Activated CD8-positive, alpha-beta T cell treated with anti-CD3 and anti-CD28 coated beads, Interleukin-2, amount 10 ng/mL, durations not matched to agents 7 days and 5 days (primary cell): ENCODE data around the gene UBL4B. TPM values are rescaled to one million over a fixed set of nuclear protein-coding genes. Genes with fewer than 3 reads are reported as not detected.

Experiments used
- ATAC-seq: fragments of 150-1000 bp; cut with Tn5 transposase; one replicate; pipeline ENCODE4 v1.10.0; 2021; ENCODE audit warnings: moderate library complexity
- CTCF ChIA-PET: fragments of 350-600 bp; sonication (Branson Sonifier 250); formaldehyde crosslinking; loops from one replicate; lab custom pipeline; 2021; ENCODE audit warnings: antibody characterized with exemption; lab: Charles Lee
- POLR2A ChIA-PET: fragments of 350-600 bp; sonication (Branson Sonifier 250); formaldehyde crosslinking; loops from one replicate; lab custom pipeline; 2021; ENCODE audit warnings: antibody characterized with exemption; lab: Charles Lee
- DNase-seq: peaks from one replicate; pipeline ENCODE4 v3.0.0-alpha.2; 2020
- H3K27ac Mint-ChIP-seq: one replicate; pipeline ENCODE4 v1.8.0; 2021; ENCODE audit warnings: mild to moderate bottlenecking, mixed read lengths
- H3K27me3 Mint-ChIP-seq: one replicate; pipeline ENCODE4 v1.8.0; 2021; ENCODE audit warnings: low read depth, mixed read lengths
- H3K36me3 Mint-ChIP-seq: one replicate; pipeline ENCODE4 v1.8.0; 2021; ENCODE audit warnings: low read depth, mixed read lengths
- H3K4me1 Mint-ChIP-seq: one replicate; pipeline ENCODE4 v1.8.0; 2021; ENCODE audit warnings: low read depth, mixed read lengths
- H3K4me3 Mint-ChIP-seq: one replicate; pipeline ENCODE4 v1.8.0; 2021; ENCODE audit warnings: mild to moderate bottlenecking, mixed read lengths
- H3K9me3 Mint-ChIP-seq: one replicate; pipeline ENCODE4 v1.8.0; 2022; ENCODE audit warnings: mixed read lengths; ENCODE audit not compliant: insufficient read depth
- total RNA-seq, 2 experiments: library from RNA; stranded (reverse); gene quantifications; one replicate each; pipeline ENCODE4 v1.2.3, GENCODE V29; 2021

The UBL4B gene
- total RNA-seq, 2 experiments from 2014 or later = not detected

GRCh38 chr1:110144366-110144765 is 32.1 kb downstream of the UBL4B start:
- no peaks in the 10 kb centered on the region for H3K9me3 Mint-ChIP-seq
- DNase-seq = no peak
- POLR2A ChIA-PET = no interaction called here
- ATAC-seq = no peak
- H3K36me3 Mint-ChIP-seq = no peaks in the 10 kb centered on the region
- CTCF ChIA-PET = interaction anchor here (1.4 to 1.6 kb wide), 2 partner anchors 85 to 90 kb away, joined by 3 read pairs; no protein-coding TSS in a partner anchor
- H3K4me3 Mint-ChIP-seq = no peak overlapping the region
- H3K27ac Mint-ChIP-seq = no peak overlapping the region
- peaks cover 24% of the 10 kb centered on the region for H3K27me3 Mint-ChIP-seq
- no peaks in the 10 kb centered on the region for H3K4me1 Mint-ChIP-seq

GRCh38 chr1:110148961-110149360 is 36.7 kb downstream of the UBL4B start:
- DNase-seq = no peak
- Mint-ChIP-seq H3K27ac (no peak overlapping the region), H3K36me3 (no peaks in the 10 kb centered on the region), H3K27me3 (peaks cover 37% of the 10 kb centered on the region), H3K4me1 (peaks cover 2% of the 10 kb centered on the region), H3K4me3 (no peak overlapping the region), H3K9me3 (no peaks in the 10 kb centered on the region)
- ChIA-PET POLR2A (no interaction called here), CTCF (no interaction called here)
- ATAC-seq = no peak

- H3K4me1 Mint-ChIP-seq = peaks cover 2% of the 10 kb centered on the region
- H3K27ac Mint-ChIP-seq = no peak within 1 kb of the TSS
- H3K9me3 Mint-ChIP-seq = no peaks in the 10 kb centered on the region
- ChIA-PET CTCF (interaction anchor here (1.0 kb wide), 1 partner anchor 27 kb away, joined by 3 read pairs; no protein-coding TSS in a partner anchor), POLR2A (no interaction called here)
- H3K36me3 Mint-ChIP-seq = no peaks in the 10 kb centered on the region
- peak; percentile 25 for DNase-seq
- peaks cover 40% of the 10 kb centered on the region for H3K27me3 Mint-ChIP-seq
- ATAC-seq = peak; percentile 76
- H3K4me3 Mint-ChIP-seq = no peak within 1 kb of the TSS
Measured at GRCh38 chr1:110150330-110151174, 38.3 kb downstream of the UBL4B start, which contains the start of gene SLC6A17. TSS of gene SLC6A17 (plus strand) at chr1:110150494. CDS start at chr1:110166930, 16,436 bp downstream.

GRCh38 chr1:110151175-110151669 is 39.0 kb downstream of the UBL4B start:
- H3K27me3 Mint-ChIP-seq = peaks cover 41% of the 10 kb centered on the region
- no peak overlapping the region for H3K4me3 Mint-ChIP-seq
- DNase-seq (no peak), ATAC-seq (no peak)
- no peak overlapping the region for H3K27ac Mint-ChIP-seq
- H3K9me3 Mint-ChIP-seq = no peaks in the 10 kb centered on the region
- ChIA-PET POLR2A (no interaction called here), CTCF (no interaction called here)
- no peaks in the 10 kb centered on the region for H3K36me3 Mint-ChIP-seq
- H3K4me1 Mint-ChIP-seq = peaks cover 2% of the 10 kb centered on the region

GRCh38 chr1:110152133-110152785 is 40.0 kb downstream of the UBL4B start:
- Mint-ChIP-seq H3K4me1 (peaks cover 2% of the 10 kb centered on the region), H3K36me3 (no peaks in the 10 kb centered on the region), H3K9me3 (no peaks in the 10 kb centered on the region), H3K4me3 (no peak overlapping the region), H3K27ac (no peak overlapping the region), H3K27me3 (peaks cover 47% of the 10 kb centered on the region)
- ChIA-PET POLR2A (no interaction called here), CTCF (interaction anchor here (1.2 kb wide), 1 partner anchor 343 kb away, joined by 3 read pairs; no protein-coding TSS in a partner anchor)
- no peak for ATAC-seq
- DNase-seq = no peak

- Mint-ChIP-seq H3K9me3 (no peaks in the 10 kb centered on the region), H3K4me3 (no peak overlapping the region), H3K36me3 (no peaks in the 10 kb centered on the region), H3K27me3 (peaks cover 47% of the 10 kb centered on the region), H3K4me1 (peaks cover 2% of the 10 kb centered on the region), H3K27ac (no peak overlapping the region)
- ATAC-seq = no peak
- DNase-seq = no peak
- ChIA-PET CTCF (interaction anchor here (1.2 kb wide), 1 partner anchor 342 kb away, joined by 3 read pairs; no protein-coding TSS in a partner anchor), POLR2A (no interaction called here)
Measured at GRCh38 chr1:110153407-110153950, 41.2 kb downstream of the UBL4B start.

- Mint-ChIP-seq H3K4me1 (peaks cover 9% of the 10 kb centered on the region), H3K27ac (no peak overlapping the region), H3K4me3 (no peak overlapping the region), H3K27me3 (peaks cover 36% of the 10 kb centered on the region), H3K36me3 (no peaks in the 10 kb centered on the region), H3K9me3 (no peaks in the 10 kb centered on the region)
- DNase-seq (peak; percentile 70), ATAC-seq (peak; percentile 71)
- ChIA-PET CTCF (interaction anchor here (0.8 kb wide), 1 partner anchor 41 kb away, joined by 3 read pairs; no protein-coding TSS in a partner anchor), POLR2A (no interaction called here)
Measured at GRCh38 chr1:110155878-110156522, 43.8 kb downstream of the UBL4B start.

- Mint-ChIP-seq H3K27me3 (peaks cover 17% of the 10 kb centered on the region), H3K9me3 (no peaks in the 10 kb centered on the region), H3K4me1 (peaks cover 9% of the 10 kb centered on the region), H3K4me3 (no peak overlapping the region), H3K27ac (no peak overlapping the region), H3K36me3 (no peaks in the 10 kb centered on the region)
- ATAC-seq = no peak
- CTCF ChIA-PET = no interaction called here
- POLR2A ChIA-PET = no interaction called here
- no peak for DNase-seq
Measured at GRCh38 chr1:110158261-110158660, 46.0 kb downstream of the UBL4B start.

GRCh38 chr1:110159168-110159567 is 46.9 kb downstream of the UBL4B start:
- DNase-seq (no peak), ATAC-seq (no peak)
- CTCF ChIA-PET = no interaction called here
- peaks cover 15% of the 10 kb centered on the region for H3K27me3 Mint-ChIP-seq
- no peak overlapping the region for H3K27ac Mint-ChIP-seq
- no peaks in the 10 kb centered on the region for H3K9me3 Mint-ChIP-seq
- POLR2A ChIA-PET = no interaction called here
- H3K4me3 Mint-ChIP-seq = no peak overlapping the region
- H3K4me1 Mint-ChIP-seq = peaks cover 9% of the 10 kb centered on the region
- no peaks in the 10 kb centered on the region for H3K36me3 Mint-ChIP-seq

GRCh38 chr1:110160538-110161100 is 48.4 kb downstream of the UBL4B start:
- DNase-seq (no peak), ATAC-seq (no peak)
- Mint-ChIP-seq H3K4me1 (peaks cover 9% of the 10 kb centered on the region), H3K9me3 (no peaks in the 10 kb centered on the region), H3K4me3 (no peak overlapping the region), H3K27ac (no peak overlapping the region), H3K27me3 (peaks cover 6% of the 10 kb centered on the region), H3K36me3 (no peaks in the 10 kb centered on the region)
- ChIA-PET CTCF (no interaction called here), POLR2A (no interaction called here)

GRCh38 chr1:110161165-110161564 is 48.9 kb downstream of the UBL4B start:
- H3K27ac Mint-ChIP-seq = no peak overlapping the region
- no peaks in the 10 kb centered on the region for H3K36me3 Mint-ChIP-seq
- DNase-seq = no peak
- H3K27me3 Mint-ChIP-seq = peaks cover 6% of the 10 kb centered on the region
- peaks cover 9% of the 10 kb centered on the region for H3K4me1 Mint-ChIP-seq
- no peak for ATAC-seq
- H3K9me3 Mint-ChIP-seq = no peaks in the 10 kb centered on the region
- no peak overlapping the region for H3K4me3 Mint-ChIP-seq
- CTCF ChIA-PET = interaction anchor here (0.8 kb wide), 1 partner anchor 127 kb away, joined by 3 read pairs; the partner anchor contains the start of gene STRIP1
- POLR2A ChIA-PET = no interaction called here
